Ectodermal cell (in vitro differentiated cells): ENCODE data around the gene USH2A.

Experiments used
- H3K27ac ChIP-seq: 2 replicates; pipeline ENCODE4 v1.7.0; 2013; ENCODE audit warnings: mild to moderate bottlenecking, low read depth, low read length; ENCODE audit not compliant: insufficient read depth, poor library complexity, severe bottlenecking
- H3K27me3 ChIP-seq: 2 replicates; pipeline ENCODE4 v1.7.0; 2013; ENCODE audit warnings: mild to moderate bottlenecking, low read length; ENCODE audit not compliant: insufficient read depth, control insufficient read depth, poor library complexity, severe bottlenecking
- H3K36me3 ChIP-seq: one replicate; pipeline ENCODE4 v1.7.0; 2013; ENCODE audit warnings: low read length; ENCODE audit not compliant: control insufficient read depth, insufficient read depth
- H3K4me1 ChIP-seq: one replicate; pipeline ENCODE4 v1.7.0; 2013; ENCODE audit warnings: low read length; ENCODE audit not compliant: control insufficient read depth, insufficient read depth
- H3K4me3 ChIP-seq: 2 replicates; pipeline ENCODE4 v1.7.0; 2013; ENCODE audit warnings: low read depth, low read length, control low read depth; ENCODE audit not compliant: insufficient read depth
- H3K9me3 ChIP-seq: 2 replicates; pipeline ENCODE4 v1.7.0; 2013; ENCODE audit warnings: mild to moderate bottlenecking, low read length, moderate library complexity; ENCODE audit not compliant: control insufficient read depth
- WGBS, 2 experiments: methylation state at CpG; one replicate each; pipeline ENCODE4 v1.1.7; 2013; ENCODE audit warnings: missing lambda C conversion rate in 2 of 2; 5-methylcytosine and 5-hydroxymethylcytosine counted together

Gene USH2A

GRCh38 chr1:216450227-216450626 lies 27.0 kb upstream of the USH2A start:
- 93 to 95% methylated on average over 3 of the region's 3 CpGs for WGBS, 2 experiments
- H3K27me3 ChIP-seq: no peaks in the 10 kb centered on the region
- H3K36me3 ChIP-seq: no peaks in the 10 kb centered on the region
- no peak overlapping the region for H3K27ac ChIP-seq
- H3K4me3 ChIP-seq: no peak overlapping the region
- H3K4me1 ChIP-seq: no peaks in the 10 kb centered on the region
- no peaks in the 10 kb centered on the region for H3K9me3 ChIP-seq

- no peaks in the 10 kb centered on the region for H3K27me3 ChIP-seq
- H3K4me1 ChIP-seq: no peaks in the 10 kb centered on the region
- H3K9me3 ChIP-seq: no peaks in the 10 kb centered on the region
- no peaks in the 10 kb centered on the region for H3K36me3 ChIP-seq
- H3K4me3 ChIP-seq: no peak overlapping the region
- H3K27ac ChIP-seq: no peak overlapping the region
These were observed 24.8 kb upstream of the USH2A start for GRCh38 chr1:216448011-216448510.

GRCh38 chr1:216437603-216438002 lies 14.4 kb upstream of the USH2A start:
- Histone ChIP-seq H3K4me1 (no peaks in the 10 kb centered on the region), H3K4me3 (no peak overlapping the region), H3K36me3 (no peaks in the 10 kb centered on the region), H3K27me3 (no peaks in the 10 kb centered on the region), H3K27ac (no peak overlapping the region), H3K9me3 (no peaks in the 10 kb centered on the region)
- 94 to 95% methylated on average over 5 of the region's 5 CpGs for WGBS, 2 experiments

GRCh38 chr1:216434232-216434631 lies 11.0 kb upstream of the USH2A start:
- Histone ChIP-seq H3K36me3 (no peaks in the 10 kb centered on the region), H3K9me3 (no peaks in the 10 kb centered on the region), H3K27ac (no peak overlapping the region), H3K4me1 (no peaks in the 10 kb centered on the region), H3K27me3 (no peaks in the 10 kb centered on the region), H3K4me3 (no peak overlapping the region)

GRCh38 chr1:216433175-216433574 lies 9.9 kb upstream of the USH2A start:
- WGBS, 2 experiments: 100% methylated on average over 1 of the region's 2 CpGs; no CpG with 5 or more reads in 1 of the 2 experiments

DNA sequence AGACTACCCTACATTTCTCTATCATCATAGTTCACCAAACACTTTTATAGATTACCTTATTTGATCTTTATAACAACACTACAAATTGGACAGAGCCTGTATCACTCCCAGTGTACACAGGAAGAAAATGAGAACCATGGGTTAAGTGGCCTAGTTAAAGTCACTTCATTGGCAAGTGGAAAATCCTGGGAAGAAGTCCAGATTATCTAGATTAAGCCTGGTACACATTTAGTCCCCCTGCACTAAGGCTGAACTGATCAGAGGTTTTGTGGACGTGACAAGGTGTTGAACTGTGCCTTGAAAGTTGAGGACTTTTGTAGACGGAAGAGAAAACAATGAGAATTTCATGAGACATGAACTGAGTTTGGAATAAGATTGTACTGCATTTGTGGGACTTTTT lies 7.5 kb upstream of the USH2A start:
- Histone ChIP-seq H3K4me1 (no peaks in the 10 kb centered on the region), H3K4me3 (no peak overlapping the region)
- 93 to 96% methylated on average over 2 of the region's 2 CpGs for WGBS, 2 experiments

More at GRCh38 chr1:216433175-216433574, 9.9 kb upstream of the USH2A start:
- Histone ChIP-seq H3K9me3 (no peaks in the 10 kb centered on the region), H3K4me3 (no peak overlapping the region), H3K27me3 (no peaks in the 10 kb centered on the region), H3K36me3 (no peaks in the 10 kb centered on the region), H3K4me1 (no peaks in the 10 kb centered on the region), H3K27ac (no peak overlapping the region)

DNA sequence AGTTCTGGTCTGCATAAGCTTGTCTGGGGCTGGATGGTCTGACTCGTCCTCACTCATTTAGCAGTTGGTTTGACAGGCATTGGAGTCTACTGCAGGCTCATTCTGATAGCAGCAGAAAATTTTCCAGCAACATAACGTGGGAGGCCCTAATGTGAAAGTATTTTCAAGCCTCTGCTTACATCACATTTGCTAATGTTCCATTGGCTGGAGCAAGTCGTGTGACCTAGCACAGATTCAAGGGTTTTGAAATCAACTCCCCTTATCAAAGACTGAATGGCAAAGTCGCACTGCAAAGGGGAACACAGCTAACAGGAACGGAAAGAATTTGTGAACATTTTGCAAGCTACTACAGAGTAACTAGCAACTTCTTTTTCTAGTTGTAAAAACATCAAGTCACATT lies 2.3 kb upstream of the USH2A start:
- H3K4me1 ChIP-seq: peaks cover 6% of the 10 kb centered on the region
- no peak overlapping the region for H3K27ac ChIP-seq
- no peaks in the 10 kb centered on the region for H3K27me3 ChIP-seq
- no peaks in the 10 kb centered on the region for H3K9me3 ChIP-seq
- no peak overlapping the region for H3K4me3 ChIP-seq
- 88 to 90% methylated on average over 5 of the region's 5 CpGs for WGBS, 2 experiments
- H3K36me3 ChIP-seq: no peaks in the 10 kb centered on the region

More for the DNA sequence above, 7.5 kb upstream of the USH2A start:
- no peak overlapping the region for H3K27ac ChIP-seq
- no peaks in the 10 kb centered on the region for H3K27me3 ChIP-seq
- no peaks in the 10 kb centered on the region for H3K36me3 ChIP-seq
- no peaks in the 10 kb centered on the region for H3K9me3 ChIP-seq

GRCh38 chr1:216420746-216421145 lies 2.5 kb downstream of the USH2A start:
- Histone ChIP-seq H3K9me3 (no peaks in the 10 kb centered on the region), H3K27ac (no peak overlapping the region), H3K36me3 (no peaks in the 10 kb centered on the region), H3K27me3 (no peaks in the 10 kb centered on the region), H3K4me1 (peaks cover 6% of the 10 kb centered on the region), H3K4me3 (no peak overlapping the region)
- 89 to 100% methylated on average over 1 of the region's 1 CpG for WGBS, 2 experiments

GRCh38 chr1:216420263-216420662 lies 3.0 kb downstream of the USH2A start:
- H3K27ac ChIP-seq: no peak overlapping the region
- 79% methylated on average over 2 of the region's 2 CpGs; no CpG with 5 or more reads in 1 of the 2 experiments for WGBS, 2 experiments
- no peak overlapping the region for H3K4me3 ChIP-seq
- H3K36me3 ChIP-seq: no peaks in the 10 kb centered on the region
- no peaks in the 10 kb centered on the region for H3K27me3 ChIP-seq
- no peaks in the 10 kb centered on the region for H3K9me3 ChIP-seq
- peaks cover 6% of the 10 kb centered on the region for H3K4me1 ChIP-seq

DNA sequence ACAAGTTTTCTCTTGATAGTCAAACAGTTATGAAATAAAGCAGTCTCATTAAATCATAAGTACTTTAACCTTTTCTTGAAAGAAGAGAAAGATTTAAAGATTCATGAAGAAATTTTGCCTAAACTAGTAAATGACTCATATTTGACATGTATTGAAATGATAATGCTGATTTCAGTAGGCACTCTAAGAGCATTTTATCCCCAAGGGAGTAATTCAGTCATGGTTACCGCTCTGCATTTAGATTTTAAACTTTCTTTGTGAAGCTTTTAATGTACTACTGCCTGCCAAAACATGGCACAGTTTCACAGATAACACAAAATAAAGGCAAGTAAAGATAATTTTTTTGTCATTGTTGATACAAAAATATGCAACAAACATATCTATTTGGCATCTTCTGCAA lies 6.8 kb downstream of the USH2A start:
- Histone ChIP-seq H3K27ac (no peak overlapping the region), H3K4me1 (no peaks in the 10 kb centered on the region), H3K36me3 (no peaks in the 10 kb centered on the region), H3K4me3 (no peak overlapping the region), H3K27me3 (no peaks in the 10 kb centered on the region), H3K9me3 (no peaks in the 10 kb centered on the region)
- 88 to 100% methylated on average over 1 of the region's 1 CpG for WGBS, 2 experiments

- 91 to 94% methylated on average over 4 of the region's 4 CpGs for WGBS, 2 experiments
- Histone ChIP-seq H3K27ac (no peak overlapping the region), H3K27me3 (no peaks in the 10 kb centered on the region), H3K4me3 (no peak overlapping the region), H3K36me3 (no peaks in the 10 kb centered on the region), H3K4me1 (no peaks in the 10 kb centered on the region), H3K9me3 (no peaks in the 10 kb centered on the region)
These were observed 13.2 kb downstream of the USH2A start for GRCh38 chr1:216410026-216410425.
